SJSA1 (cell line): ENCODE data around the gene HDAC4. TPM values are rescaled to one million over a fixed set of nuclear protein-coding genes. Genes with fewer than 3 reads are reported as not detected.

Experiments used
- DNase-seq, 2 experiments: peaks; one replicate each; pipeline ENCODE4 v3.0.0-alpha.2; 2015 to 2020; ENCODE audit warnings: low spot score in 2 of 2, low read depth in 1 of 2
- H3K27ac ChIP-seq: fragments of 250-450 bp; sonication (Bioruptor Pico); 2 replicates; pipeline ENCODE4 v1.5.1; 2020; ENCODE audit warnings: mild to moderate bottlenecking, moderate library complexity
- H3K27me3 ChIP-seq: fragments of 250-450 bp; sonication (Bioruptor Pico); replicated peaks from 2 replicates; pipeline ENCODE4 v1.5.1; 2020; ENCODE audit warnings: mild to moderate bottlenecking, moderate library complexity
- H3K36me3 ChIP-seq: fragments of 250-450 bp; sonication (Bioruptor Pico); 2 replicates; pipeline ENCODE4 v1.5.1; 2020; ENCODE audit warnings: mild to moderate bottlenecking
- H3K4me1 ChIP-seq: fragments of 250-450 bp; sonication (Bioruptor Pico); replicated peaks from 2 replicates; pipeline ENCODE4 v1.6.1; 2021; ENCODE audit warnings: mild to moderate bottlenecking
- H3K4me3 ChIP-seq: fragments of 250-450 bp; sonication (Bioruptor Pico); 2 replicates; pipeline ENCODE4 v1.5.1; 2020; ENCODE audit warnings: mild to moderate bottlenecking
- H3K9me3 ChIP-seq: fragments of 250-450 bp; sonication (Bioruptor Pico); replicated peaks from 2 replicates; pipeline ENCODE4 v1.5.1; 2020; ENCODE audit warnings: mild to moderate bottlenecking
- total RNA-seq: library from RNA; depleted of rRNA; stranded (reverse); fragments of >200 nt; shearing (Covaris generic); gene quantifications from 2 replicates; pipeline ENCODE4 v1.2.3, GENCODE V29; 2014

Gene HDAC4
- total RNA-seq, 1 experiment from 2014 or later, result 13.2 TPM

DNA sequence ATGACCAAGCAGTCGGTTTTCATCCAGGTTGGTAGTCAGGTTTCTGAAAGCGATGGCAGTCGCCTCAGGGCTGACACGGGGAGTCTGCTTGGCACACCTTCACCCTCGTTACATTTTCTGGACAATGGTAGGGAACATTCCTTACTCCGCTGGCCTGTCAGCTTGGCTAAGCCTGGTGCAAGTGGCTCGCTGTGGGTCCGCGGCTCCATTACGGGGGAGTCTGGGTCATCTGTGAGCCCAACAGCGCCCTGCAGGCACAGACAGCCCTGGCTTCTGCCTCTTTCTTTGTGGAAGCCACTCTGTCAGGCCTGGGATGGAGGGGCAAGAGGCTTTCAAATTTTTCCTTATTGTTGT lies 95.6 kb downstream of the HDAC4 start:
- no peaks in the 10 kb centered on the region for H3K36me3 ChIP-seq
- no peak for DNase-seq
- no peaks in the 10 kb centered on the region for H3K27me3 ChIP-seq
- H3K4me1 ChIP-seq, result peaks cover 19% of the 10 kb centered on the region
- no peaks in the 10 kb centered on the region for H3K9me3 ChIP-seq
- no peak overlapping the region for H3K4me3 ChIP-seq
- no peak overlapping the region for H3K27ac ChIP-seq

DNA sequence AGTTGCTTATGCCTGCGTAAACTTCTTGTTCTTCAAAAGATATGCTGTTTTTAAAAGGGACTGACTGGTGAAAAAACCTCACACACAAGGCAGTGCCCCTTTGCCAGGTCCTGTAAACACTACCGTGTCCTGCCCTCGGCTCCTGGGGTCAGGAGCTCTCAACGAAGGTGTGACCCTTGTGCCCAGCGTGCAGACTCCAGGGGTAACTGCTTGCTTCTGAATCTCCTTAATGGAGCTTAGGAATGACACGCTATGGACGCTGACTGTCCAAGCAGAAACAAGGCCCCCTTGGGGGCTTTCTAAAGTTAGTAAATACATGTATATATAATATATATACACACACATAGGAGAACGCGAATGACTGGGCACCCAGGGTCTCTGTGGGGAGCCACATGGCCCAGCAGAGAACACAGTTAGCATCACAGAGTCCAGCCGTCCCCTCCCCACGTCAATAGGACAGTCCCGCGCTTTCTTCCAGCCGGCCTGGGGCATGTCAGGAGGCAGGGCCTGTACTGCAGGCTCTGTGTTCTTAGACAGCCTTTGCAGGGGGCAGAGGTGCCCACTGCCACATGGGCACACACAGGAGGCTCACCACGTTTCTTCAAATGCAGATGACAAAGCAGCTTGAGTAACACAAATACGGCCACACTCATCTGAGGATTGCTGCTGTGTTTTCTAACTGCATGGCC lies 96.1 kb downstream of the HDAC4 start:
- no peaks in the 10 kb centered on the region for H3K9me3 ChIP-seq
- H3K4me3 ChIP-seq, result no peak overlapping the region
- peaks cover 17% of the 10 kb centered on the region for H3K4me1 ChIP-seq
- DNase-seq, result no peak
- H3K27me3 ChIP-seq, result no peaks in the 10 kb centered on the region
- H3K27ac ChIP-seq, result no peak overlapping the region
- H3K36me3 ChIP-seq, result no peaks in the 10 kb centered on the region

DNA sequence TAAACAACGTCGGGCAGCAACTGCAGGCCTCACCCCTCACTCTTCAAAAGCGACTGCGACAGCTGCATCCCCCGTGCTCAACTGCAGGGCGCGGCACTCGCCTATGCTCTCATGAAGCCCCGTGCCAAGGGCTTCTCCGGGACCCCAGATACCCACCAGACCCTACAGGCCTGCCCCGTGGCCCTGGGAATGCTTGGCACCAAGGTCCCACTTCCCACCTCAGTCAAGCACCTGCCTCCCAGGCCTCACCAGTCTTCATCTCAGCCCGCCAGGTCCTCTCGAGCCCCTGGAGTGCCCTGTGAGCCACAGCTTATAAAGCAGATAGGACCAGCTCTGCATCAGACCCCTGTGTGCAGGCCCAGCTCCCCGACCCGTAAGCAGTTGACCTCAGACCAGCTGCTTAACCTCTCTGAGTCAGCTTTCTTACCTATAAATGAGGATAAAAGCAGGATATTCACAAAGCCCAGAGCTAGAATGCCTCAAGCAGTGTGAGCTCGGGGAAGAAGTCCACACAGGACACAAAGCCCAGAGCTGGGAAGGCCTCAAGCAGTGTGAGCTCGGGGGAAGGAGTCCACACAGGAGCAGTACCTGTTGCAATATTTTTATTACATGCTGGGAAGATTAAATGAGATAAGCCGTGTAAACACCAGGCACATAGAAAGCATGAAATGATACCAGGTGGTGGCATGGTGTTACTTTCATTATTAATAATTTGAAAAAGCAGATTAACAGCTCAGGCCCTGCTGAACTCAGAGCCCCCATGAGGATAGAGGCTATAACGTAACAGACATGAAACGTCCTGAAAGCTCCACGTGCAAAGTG lies 96.9 kb downstream of the HDAC4 start:
- Histone ChIP-seq H3K4me1 (peaks cover 11% of the 10 kb centered on the region), H3K9me3 (no peaks in the 10 kb centered on the region), H3K36me3 (no peaks in the 10 kb centered on the region), H3K27me3 (no peaks in the 10 kb centered on the region), H3K27ac (no peak overlapping the region), H3K4me3 (no peak overlapping the region)
- no peak for DNase-seq

DNA sequence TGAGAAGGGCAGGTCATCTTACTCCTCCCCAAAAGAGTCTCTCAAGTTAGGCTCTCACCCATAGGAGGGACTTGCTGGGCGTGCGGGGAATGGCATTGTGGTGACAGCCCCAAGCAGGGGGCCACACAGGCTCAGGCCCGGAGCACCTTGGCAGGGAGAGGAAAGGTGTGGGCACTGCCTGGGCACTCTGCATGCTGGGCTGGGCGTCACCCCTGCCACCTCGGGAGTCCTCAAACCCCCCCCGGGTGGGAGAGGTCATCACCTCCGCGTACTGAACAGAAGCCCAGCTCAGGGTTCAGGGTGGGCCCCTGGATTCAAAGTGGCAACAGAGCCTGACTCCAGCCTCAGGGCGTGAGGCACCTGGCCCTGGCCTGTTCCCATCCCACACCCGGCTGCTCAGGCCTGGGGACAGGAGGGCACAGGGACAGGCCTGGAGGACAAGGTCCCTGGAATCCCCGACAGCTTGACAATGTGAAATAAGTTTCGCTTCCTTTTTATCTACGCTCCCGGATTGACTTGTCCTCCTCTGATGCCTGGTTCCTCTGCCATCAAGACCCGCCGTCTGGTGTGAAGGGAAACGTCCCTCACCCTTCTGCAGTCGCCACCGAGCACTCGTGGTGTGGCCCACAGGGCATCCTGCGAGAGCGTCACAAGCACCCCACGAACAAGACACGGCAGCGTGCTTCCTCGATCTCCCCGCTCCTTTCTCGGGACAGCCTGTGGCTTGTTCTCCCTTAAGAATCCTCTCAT lies 97.8 kb downstream of the HDAC4 start:
- Histone ChIP-seq H3K27me3 (no peaks in the 10 kb centered on the region), H3K27ac (no peak overlapping the region)

DNA sequence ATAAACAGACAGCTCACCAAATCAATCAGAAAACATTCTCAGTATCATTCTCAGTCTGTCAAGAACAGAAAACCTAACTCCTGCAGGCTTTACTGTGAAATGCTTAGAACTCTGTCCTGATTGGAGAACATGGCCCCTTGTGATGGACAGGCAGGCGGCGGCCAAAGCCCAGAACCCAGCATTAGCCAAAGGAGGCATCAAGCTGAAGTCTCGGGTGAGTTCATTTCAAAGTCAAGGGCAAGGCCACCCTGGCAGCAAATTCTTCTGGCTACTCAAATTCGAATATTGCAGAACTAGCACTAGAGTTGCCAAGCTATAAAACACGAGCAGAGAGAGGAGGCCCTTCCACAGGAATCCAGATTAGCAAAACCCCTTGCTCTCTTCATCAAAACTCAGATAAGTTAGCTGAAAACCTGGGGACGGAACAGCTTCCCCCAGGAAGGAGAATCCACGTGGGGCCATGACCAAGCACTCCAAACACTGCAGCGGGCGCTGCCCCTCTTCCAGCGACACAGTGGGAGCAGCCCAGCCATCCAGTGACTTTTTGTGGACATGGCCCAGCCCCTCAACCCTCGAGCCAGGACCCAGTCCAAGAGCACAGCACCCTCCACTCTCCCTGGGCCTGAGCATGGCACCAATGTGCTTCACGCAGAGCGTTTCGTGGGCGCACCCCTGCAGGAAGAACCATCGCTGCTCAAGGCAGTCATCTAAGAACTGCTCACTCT lies 98.6 kb downstream of the HDAC4 start:
- H3K9me3 ChIP-seq, result no peaks in the 10 kb centered on the region
- no peak overlapping the region for H3K27ac ChIP-seq
- H3K36me3 ChIP-seq, result no peaks in the 10 kb centered on the region
- no peak overlapping the region for H3K4me3 ChIP-seq
- H3K4me1 ChIP-seq, result no peaks in the 10 kb centered on the region
- no peak for DNase-seq
- no peaks in the 10 kb centered on the region for H3K27me3 ChIP-seq

More for the DNA sequence above, 97.8 kb downstream of the HDAC4 start:
- Histone ChIP-seq H3K36me3 (no peaks in the 10 kb centered on the region), H3K9me3 (no peaks in the 10 kb centered on the region), H3K4me1 (peaks cover 2% of the 10 kb centered on the region), H3K4me3 (no peak overlapping the region)
- DNase-seq, result no peak

DNA sequence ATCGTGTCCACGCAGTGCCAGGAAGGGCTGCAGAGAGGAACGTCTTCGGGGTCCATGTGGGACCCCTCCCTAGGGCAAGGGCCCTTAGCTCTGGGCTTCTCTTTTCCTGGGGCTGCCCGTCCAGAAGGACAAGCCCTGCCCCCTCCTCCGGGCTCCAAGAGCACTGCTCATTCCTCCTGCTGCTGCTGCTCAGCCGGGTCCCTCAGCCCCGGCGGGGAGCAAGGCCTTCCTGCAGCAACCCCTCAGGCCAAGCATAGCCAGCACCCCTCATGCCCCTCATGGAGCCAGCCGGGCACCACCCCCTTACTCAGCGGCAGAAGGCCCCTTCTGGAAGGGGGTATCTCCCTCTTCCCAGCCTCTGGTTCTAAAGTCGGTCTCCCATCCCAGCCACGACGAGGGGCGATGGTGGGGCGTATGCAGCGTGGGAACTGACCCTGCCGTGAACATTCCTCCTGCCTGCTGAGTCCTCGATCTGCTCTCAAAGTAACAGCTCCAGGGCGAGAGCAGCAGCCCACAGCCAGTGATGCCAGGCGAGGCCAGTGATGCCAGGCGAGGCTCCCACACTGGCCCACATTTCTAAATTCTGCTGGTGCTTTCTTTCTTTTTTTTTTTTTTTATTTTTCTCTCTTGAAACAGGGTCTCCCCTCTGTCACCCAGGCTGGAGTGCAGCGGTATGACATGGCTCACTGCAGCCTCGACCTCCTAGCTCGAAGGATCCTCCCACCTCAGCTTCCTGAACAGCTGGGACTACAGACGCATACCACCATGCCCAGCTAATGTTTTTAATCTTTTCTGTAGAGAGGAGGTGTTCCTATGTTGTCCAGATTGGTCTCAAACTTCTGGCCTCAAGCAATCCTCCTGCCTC lies 99.7 kb downstream of the HDAC4 start:
- peaks cover under 1% of the 10 kb centered on the region; the same call in 1 of the 2 replicates for H3K4me1 ChIP-seq
- H3K9me3 ChIP-seq, result no peaks in the 10 kb centered on the region
- no peak overlapping the region for H3K27ac ChIP-seq
- DNase-seq, result no peak
- no peaks in the 10 kb centered on the region for H3K36me3 ChIP-seq
- no peaks in the 10 kb centered on the region for H3K27me3 ChIP-seq
- no peak overlapping the region for H3K4me3 ChIP-seq

DNA sequence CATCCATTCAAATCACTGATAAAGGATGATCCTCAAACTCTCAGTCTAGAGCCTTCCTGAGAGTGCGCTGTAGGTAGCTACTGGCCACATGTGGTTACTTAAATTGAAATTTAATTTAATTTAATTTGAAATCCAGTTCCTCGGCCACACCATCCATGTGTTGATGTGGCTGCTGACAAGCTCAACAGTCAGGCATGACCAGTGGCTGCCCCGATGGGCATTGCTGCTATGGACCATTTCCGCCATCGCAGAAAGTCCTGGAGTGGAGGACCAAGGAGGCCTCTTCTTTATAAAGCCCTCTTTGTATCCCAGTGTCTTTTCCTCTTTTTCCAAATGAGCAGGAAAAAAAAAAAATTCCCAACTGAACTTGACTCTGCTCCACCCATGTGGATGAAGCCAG lies 100.6 kb downstream of the HDAC4 start:
- Histone ChIP-seq H3K36me3 (no peaks in the 10 kb centered on the region), H3K27ac (no peak overlapping the region), H3K27me3 (no peaks in the 10 kb centered on the region), H3K4me3 (no peak overlapping the region), H3K4me1 (peaks cover 7% of the 10 kb centered on the region), H3K9me3 (no peaks in the 10 kb centered on the region)
- DNase-seq, result no peak

DNA sequence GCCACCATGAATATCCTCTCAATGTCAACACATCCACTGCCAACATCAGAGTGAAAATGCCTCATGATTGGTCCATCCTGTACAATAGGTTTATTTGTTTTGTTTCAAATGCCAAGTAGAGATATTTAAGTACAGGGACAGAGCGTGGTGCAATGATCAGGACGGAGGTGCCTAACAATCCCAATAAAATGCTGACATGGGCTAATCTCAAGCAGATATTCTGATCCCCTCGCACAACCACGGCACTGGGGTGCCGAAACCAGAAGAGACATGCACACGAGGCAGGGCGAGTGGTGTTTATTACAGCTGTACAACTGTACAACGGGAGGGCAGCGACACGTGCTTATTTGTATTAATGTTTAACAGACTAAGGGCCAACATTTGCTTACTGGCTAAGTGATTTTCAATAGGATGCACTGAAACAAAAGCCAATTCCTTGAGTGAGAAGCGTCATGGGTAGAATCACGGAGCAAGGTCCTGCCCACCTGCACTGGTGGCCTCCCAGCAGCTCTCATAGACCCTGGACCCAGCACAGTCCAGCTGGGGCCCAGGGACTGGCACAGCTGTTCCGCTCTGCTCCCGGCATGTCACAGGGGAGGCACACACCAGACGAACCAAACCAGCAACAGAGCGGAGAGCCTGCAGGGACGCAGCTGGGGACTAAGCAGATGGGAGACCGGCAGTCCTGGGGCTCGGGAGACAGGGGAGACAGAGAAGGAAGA lies 101.4 kb downstream of the HDAC4 start:
- DNase-seq, result no peak
- Histone ChIP-seq H3K27me3 (no peaks in the 10 kb centered on the region), H3K4me3 (no peak overlapping the region), H3K9me3 (no peaks in the 10 kb centered on the region), H3K4me1 (peaks cover 7% of the 10 kb centered on the region), H3K27ac (no peak overlapping the region), H3K36me3 (no peaks in the 10 kb centered on the region)

DNA sequence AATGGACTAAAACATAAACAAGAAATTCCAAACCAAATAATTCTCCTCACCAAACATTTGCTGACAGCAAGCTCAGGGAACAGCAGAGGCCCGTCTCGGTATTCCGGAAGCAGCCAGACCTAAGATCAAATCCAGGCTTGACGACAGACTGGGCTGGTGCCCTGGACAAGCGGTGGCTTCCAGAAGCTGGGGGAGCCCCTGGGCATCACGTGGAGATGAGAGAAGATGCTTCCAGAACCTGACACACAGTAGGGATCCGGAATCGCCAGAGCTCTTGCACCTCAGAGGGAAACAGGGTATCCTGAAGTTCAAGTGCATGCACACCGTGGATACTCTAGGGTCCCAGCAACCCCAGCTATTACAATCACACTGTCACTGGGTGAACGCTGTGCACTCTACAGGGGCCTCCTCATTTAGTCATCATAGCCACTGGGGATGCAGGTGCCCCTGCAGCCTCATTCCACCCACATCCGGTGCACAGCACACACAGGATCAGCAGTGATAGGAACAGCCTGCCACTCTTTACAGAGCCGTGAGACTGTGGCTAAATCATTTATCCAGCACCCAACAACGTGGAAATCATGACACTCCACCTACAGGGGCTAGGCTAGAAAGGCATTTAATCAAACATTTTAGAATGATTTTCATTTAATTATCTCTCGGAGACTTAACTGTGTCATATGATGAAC lies 102.6 kb downstream of the HDAC4 start:
- Histone ChIP-seq H3K27me3 (no peaks in the 10 kb centered on the region), H3K9me3 (no peaks in the 10 kb centered on the region), H3K36me3 (no peaks in the 10 kb centered on the region), H3K4me3 (no peak overlapping the region), H3K27ac (no peak overlapping the region), H3K4me1 (peaks cover 7% of the 10 kb centered on the region)
- no peak for DNase-seq

DNA sequence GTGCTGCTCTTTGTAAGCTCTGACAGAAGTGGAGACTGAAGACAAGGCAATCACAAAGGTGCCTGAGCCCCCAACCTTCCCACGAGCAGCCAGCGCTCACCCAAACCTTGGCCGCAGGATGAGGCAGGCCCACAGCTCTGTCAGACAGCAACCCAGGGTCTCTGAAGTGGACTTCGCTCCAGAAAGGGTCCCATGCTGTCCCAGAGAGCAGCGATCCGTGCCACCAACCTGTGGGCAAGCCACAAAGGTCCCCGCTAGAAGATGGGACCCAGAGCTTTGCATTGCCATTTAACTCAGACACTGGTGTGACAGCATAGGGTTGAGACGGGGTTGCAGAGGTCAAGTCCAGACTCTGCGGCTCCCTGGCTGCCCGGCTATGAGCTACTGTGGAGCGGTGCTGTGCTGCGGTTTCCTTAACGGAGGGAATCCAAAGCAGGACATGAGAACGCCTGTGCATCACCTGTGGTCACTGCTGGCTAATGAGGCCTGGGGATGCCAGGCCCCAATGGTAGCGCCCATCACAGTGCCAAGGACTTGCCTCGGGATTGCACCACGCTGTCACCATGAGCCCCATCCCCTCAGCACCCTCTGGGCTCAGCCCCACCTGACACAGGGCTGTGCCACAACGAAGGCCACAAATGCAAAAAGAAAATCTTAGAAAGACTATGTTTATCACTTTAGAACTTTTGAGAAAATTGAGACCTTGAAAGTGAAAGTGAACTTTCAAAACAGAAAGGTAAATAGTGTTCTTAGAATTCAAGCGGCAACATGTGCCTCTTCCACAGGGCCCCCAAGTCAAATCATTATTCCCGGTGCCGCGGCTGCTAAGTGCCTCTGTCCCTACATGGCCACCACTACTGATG lies 103.4 kb downstream of the HDAC4 start:
- H3K9me3 ChIP-seq, result no peaks in the 10 kb centered on the region
- H3K27me3 ChIP-seq, result no peaks in the 10 kb centered on the region
- peaks cover 7% of the 10 kb centered on the region for H3K4me1 ChIP-seq
- H3K36me3 ChIP-seq, result no peaks in the 10 kb centered on the region
- no peak for DNase-seq
- no peak overlapping the region for H3K4me3 ChIP-seq
- no peak overlapping the region for H3K27ac ChIP-seq
